Breast epithelium (tissue), 3 donors: ENCODE measurements around the gene RALGPS1.

ENCODE experiments used
- POLR2A ChIP-seq: fragments of 450-650 bp; IDR thresholded peaks from one replicate; pipeline ENCODE4 v1.6.1; 2016; ENCODE audit warnings: antibody characterized with exemption, mild to moderate bottlenecking, moderate library complexity
- POLR2AphosphoS5 ChIP-seq, 3 donors: sonication (generic); formaldehyde crosslinking; IDR thresholded peaks; one replicate each; pipeline ENCODE4 v1.6.1; 2017; ENCODE audit warnings: antibody characterized with exemption in 3 of 3
- TF ChIP-seq, protein P1 (sequence below), 3 donors: fragments of 450-650 bp; IDR thresholded peaks; one replicate each; pipeline ENCODE4 v1.5.1; 2016 to 2017; ENCODE audit warnings: antibody characterized with exemption in 3 of 3, mild to moderate bottlenecking in 3 of 3, moderate library complexity in 3 of 3

DNA sequence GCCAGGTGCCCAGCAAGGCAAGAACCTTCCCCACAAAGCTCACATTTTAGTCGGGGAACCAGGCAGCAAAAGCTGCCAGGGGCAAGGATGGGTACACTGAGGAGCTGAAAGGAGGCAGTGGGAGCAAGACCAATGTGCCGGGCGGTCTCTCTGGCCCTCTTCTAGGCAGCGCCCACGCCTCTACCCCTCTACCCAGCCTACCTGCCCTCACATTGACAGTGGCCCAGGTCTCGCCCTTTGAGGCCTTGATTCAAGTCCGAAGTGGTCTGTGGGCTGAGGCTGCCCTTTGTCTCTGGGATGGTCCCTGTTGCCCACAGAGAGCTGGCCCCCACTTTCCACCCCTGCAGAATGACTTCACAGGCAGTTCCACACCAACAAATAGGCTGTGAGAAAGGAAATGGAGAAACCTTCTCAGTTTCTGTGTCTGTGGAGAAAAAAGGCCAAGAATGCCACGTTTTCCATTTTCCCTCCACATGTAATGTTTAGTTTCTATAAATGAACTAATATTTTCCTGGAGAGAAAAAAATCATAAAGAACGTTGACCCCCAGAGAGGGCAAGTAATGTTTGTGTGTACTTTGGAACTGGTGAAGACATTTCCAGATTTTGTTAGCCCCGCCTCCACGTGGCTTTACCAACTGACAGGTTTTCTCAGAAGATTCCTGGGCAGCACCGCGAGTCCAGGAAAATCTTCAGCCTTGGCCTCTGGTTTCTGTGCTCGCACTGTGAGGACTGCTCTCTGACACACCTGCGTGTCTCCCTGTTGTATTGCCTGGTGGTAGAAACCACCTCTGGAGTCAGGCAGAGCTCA is 265.3 kb downstream of the RALGPS1 start:
- TF ChIP-seq POLR2AphosphoS5 (IDR thresholded peaks at IDR 0.05) = no peak
- TF ChIP-seq, protein P1, sequence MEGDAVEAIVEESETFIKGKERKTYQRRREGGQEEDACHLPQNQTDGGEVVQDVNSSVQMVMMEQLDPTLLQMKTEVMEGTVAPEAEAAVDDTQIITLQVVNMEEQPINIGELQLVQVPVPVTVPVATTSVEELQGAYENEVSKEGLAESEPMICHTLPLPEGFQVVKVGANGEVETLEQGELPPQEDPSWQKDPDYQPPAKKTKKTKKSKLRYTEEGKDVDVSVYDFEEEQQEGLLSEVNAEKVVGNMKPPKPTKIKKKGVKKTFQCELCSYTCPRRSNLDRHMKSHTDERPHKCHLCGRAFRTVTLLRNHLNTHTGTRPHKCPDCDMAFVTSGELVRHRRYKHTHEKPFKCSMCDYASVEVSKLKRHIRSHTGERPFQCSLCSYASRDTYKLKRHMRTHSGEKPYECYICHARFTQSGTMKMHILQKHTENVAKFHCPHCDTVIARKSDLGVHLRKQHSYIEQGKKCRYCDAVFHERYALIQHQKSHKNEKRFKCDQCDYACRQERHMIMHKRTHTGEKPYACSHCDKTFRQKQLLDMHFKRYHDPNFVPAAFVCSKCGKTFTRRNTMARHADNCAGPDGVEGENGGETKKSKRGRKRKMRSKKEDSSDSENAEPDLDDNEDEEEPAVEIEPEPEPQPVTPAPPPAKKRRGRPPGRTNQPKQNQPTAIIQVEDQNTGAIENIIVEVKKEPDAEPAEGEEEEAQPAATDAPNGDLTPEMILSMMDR (IDR thresholded peaks at IDR 0.05) = no peak
- TF ChIP-seq POLR2A = no peak
